GM18870 (cell line): Measurements from ENCODE around the gene SIL1.
"Not testable (repeated sequence)": the region's sequence is repeated elsewhere in the genome, so short reads cannot be mapped to it uniquely, and the experiment has no call there.

ENCODE experiments used
- ATAC-seq: cut with Tn5 transposase; IDR thresholded peaks from one replicate; pipeline ENCODE4 v1.9.1; 2021; ENCODE audit warnings: moderate library complexity; ENCODE audit not compliant: unreplicated experiment

SIL1 gene

DNA sequence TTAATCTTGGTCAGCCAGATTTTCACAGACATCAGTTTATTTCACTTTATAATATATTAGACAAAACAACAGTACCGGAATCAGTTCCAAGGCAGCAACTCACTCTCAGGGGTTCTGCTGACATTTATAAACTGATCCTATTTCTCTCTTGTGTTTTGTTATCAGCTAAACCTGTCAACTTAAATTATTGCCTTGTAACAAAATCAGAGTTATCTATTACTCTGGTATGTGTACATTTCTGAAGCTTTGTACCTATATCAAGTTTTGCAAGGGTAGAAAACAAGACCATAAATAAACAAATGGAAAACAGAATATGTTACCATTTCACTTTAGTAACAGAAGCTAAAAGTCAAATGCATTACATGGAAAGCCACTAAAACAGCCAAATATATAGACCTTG is 122.1 kb downstream of the SIL1 start:
- no peak for ATAC-seq

- ATAC-seq: no peak
Observed at GRCh38 chr5:139075066-139076050, 122.8 kb downstream of the SIL1 start.

DNA sequence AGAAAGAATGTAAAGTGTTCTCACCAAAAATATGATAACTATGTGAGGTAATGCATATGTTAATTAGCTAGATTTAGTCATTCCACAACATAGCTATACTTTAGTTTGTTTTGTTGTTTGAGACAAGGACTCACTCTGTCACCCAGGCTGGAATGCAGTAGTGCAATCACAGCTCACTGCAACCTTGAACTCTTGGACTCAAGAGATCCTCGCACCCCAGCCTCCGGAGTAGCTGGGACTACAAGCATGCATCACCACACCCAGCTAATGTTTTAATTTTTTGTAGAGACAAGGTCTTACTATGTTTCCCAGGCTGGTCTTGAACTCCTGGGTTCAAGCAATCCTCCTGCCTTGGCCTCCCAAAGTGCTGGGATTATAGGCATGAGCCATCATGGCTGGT is 124.2 kb downstream of the SIL1 start:
- ATAC-seq: not testable (repeated sequence)

DNA sequence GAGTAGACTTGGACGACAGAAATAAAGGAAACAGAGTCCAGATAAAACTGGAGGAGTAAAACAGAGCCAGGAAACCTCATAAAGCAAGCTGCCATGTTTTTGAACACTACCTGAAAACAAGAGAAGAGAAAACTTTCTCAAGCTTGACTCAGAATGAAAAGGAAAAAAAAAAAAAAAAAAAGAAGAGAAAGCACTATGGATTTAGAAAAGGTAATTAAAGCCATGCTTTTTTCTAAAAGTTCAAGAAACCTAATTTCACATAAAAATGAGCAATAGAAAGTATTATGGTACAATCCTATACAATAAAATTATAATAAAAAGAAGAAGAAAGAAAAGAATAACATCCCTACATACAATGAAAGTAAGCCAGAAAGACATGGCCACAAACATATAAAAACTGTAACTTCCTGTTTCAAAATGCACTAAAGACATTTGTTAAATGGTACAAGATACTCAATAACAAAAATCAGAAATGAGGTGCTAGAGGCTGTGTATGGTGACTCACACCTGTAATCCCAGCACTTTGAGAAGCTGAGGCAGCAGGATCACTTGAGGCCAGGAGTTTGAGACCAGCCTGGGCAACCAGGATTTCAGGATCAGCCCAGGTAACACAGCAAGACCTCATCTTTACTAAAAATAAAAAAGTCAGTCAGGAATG is 129.5 kb downstream of the SIL1 start:
- no peak for ATAC-seq

- ATAC-seq: no peak
Observed at GRCh38 chr5:139068060-139068459, 130.1 kb downstream of the SIL1 start.

DNA sequence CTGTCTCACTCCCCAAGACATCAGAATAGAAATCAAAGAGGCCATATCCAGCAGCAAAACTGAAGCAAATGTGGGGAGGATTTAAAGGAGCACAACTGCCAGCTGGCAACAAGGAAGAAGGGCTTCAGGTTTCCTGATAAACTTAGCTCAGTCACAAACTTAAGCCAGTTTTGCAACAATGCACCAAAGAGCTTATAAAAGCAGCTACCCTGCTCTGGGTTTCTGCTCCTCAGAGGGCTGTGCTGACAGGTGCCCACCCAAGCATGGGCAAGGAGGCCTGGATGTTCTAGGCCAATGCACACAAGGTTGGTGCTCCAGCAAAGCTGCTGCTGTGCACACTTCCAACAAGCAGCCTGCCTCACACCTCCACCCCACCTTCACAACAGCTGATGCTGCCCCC is 132.9 kb downstream of the SIL1 start:
- no peak for ATAC-seq

GRCh38 chr5:139064613-139065012 is 133.6 kb downstream of the SIL1 start:
- no peak for ATAC-seq

DNA sequence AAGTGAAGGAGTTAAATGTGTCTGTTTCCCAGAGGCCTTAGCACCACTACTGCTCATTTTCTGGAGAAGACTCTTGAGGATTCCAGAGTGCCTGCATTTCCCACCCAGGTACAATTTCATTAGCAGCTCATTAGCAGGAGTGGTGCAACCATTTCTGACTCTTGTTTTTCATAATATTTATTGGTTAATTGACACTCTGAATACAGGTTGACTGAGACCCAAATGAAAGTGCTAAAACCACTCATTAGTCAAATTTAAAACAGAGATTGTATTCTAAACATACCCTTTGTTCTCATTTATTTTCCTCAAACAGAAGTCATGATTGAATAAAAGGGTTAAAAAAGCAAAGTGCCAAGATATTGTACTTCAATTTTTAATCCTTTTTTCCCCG is 134.5 kb downstream of the SIL1 start:
- no peak for ATAC-seq

- ATAC-seq: no peak
Observed at GRCh38 chr5:139062910-139063663, 135.1 kb downstream of the SIL1 start.

DNA sequence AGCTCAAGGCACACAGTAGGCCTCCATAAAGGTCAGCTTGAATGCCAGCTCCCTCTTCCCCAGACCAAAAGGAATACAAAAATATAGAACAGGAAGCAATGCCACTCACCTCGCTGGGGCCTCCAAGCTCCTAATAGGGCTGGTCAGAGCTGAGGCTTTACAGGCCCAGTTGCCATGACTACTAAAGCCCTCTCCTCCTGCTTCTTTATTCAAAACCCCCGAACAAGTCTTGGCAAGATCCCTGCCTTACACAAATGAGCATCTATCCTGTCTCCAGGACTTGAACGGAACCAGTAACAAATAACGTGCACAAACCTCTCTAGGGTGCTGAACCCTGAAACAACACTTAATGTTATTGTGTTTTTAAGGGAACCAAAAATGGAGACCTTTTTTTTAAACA is 136.3 kb downstream of the SIL1 start:
- no peak for ATAC-seq

DNA sequence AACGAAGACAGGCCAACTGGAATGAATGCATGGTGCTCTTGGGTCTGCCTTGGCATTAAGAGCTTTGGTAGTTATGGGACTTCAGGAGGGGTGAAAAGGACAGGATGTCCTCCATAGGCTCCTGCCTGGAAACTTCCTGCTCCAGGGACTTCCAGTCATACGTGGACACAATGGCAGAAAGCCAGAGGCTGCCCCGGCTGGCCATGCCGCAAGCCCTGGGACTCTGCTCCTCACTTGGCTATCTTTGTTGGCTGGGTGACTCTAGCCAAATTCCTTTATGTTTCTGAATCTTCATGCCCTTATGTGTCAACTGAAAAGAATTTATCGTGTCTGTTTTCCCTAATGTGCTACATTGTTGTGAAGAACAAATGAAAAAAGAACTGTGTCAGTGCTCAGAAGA is 136.9 kb downstream of the SIL1 start:
- ATAC-seq: no peak

DNA sequence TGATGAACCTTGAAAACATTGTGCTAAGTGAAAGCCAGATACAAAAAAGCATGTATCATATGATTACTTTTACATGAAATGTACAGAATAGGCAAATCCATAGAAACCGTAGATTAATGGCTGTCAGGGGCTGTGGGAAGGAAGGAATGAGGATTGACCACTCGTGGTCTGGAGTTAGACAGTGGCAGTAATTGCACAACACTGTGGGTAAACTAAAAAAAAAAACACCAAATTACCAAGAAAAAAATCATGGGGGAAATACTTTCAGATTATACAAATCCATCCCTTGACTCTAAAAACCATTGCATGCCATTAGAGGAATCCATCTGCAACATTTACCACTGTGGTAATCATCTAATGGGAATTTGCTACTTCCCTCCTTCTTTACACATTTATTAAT is 140.0 kb downstream of the SIL1 start:
- ATAC-seq: no peak

DNA sequence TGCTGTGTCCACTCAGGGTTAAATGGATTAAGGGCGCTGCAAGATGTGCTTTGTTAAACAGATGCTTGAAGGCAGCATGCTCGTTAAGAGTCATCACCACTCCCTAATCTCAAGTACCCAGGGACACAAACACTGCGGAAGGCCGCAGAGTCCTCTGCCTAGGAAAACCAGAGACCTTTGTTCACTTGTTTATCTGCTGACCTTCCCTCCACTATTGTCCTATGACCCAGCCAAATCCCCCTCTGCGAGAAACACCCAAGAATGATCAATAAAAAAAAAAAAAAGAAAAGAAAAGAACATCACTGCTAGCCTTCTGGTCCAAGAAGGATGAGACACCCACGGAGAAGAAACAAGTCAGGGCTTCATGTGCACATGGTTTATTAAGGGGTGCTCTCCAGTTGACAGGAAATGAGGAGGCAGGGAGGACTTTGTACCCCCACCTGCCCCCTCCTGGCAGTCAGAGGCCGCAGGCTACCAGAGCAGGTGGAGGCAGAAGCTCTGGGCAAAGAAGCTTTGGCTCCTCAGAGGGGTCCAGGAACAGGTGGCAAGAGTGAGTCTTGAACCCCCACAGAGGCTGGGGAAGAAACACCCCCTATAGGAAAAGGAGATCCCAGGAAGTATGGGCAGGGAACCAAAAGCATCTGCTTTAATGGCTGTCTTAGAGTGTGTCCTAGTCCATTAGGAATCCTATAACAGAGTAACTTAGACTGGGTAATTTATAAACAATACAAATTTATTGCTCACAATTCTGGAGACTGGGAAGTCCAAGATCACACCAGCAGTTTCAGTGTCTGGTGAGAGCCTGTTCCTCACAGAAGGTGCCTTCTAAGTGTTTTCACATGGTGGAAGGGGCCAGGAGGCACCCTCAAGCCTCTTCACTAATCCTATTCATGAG is 140.9 kb downstream of the SIL1 start:
- not testable (repeated sequence) for ATAC-seq

DNA sequence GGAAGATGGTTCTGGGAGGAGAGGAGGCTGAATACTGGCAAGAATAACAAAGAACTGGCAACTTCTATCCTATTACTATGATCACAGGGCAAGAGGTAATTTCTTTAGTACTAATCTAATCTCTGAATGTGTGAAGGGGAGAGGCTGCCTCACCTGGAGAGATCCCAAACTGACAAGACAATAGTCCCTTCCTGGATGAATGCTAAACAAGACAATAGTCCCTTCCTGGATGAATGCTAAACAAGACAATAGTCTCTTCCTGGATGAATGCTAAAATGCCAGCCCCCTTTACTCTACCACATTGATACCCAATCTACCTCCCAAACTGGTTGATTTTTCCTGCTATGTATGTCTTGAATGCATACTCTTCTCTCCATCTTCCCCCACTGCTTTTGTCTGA is 145.2 kb downstream of the SIL1 start:
- no peak for ATAC-seq

GRCh38 chr5:139051392-139051791 is 146.8 kb downstream of the SIL1 start:
- no peak for ATAC-seq

DNA sequence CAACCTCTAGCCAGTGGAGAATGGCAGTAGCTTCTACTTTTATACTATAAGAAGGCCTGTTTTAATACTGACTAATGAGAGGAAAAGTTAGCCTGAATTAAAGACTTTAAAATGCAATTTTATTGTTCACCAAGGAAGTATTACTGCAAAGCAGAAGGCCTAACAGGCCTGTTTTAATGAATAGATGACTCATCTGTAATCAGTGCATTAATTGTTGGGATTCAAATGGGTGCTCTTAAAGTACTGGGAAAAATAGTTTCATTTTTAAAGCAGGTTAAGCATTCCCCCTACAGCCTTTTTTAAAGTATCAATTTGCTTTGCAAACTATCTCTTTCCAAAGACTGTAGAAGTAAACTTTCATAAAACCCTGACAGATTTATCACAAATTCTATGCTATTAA is 147.7 kb downstream of the SIL1 start:
- ATAC-seq: no peak

DNA sequence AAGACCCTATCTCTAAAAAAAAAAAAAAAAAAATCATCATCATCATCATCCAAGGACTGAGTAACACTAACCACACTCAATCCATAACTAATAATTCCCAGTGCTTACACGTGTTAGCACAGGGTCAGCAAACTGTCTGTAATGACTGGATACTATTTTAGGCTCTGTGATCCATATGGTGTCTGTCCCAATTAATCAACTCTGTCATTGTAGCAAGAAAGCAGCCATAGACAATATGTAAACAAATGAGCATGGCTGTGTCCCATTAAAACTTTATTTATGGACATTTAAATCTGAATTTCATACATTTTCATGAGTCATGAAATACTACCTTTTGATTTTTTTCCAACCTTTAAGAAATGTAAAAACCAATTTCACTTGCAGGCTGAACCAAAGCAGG is 148.4 kb downstream of the SIL1 start:
- ATAC-seq: no peak

GRCh38 chr5:139046551-139046950 is 151.6 kb downstream of the SIL1 start:
- ATAC-seq: no peak

GRCh38 chr5:139043157-139043905 is 154.8 kb downstream of the SIL1 start:
- ATAC-seq: no peak

GRCh38 chr5:139040081-139040480 is 158.1 kb downstream of the SIL1 start:
- ATAC-seq: no peak
